HUDEP-2 (cell line): Measurements from ENCODE around the gene CPNE2.

Experiments used
- DNase-seq, 76 experiments: peaks; one replicate each; lab custom pipeline; 2025; ENCODE audit not compliant: unreplicated experiment in 76 of 76; lab: John Stamatoyannopoulos, UW

Gene CPNE2

GRCh38 chr16:57140931-57141668, 48.7 kb downstream of the CPNE2 start:
- peak in 1 of 76 experiments; percentile 1 for DNase-seq

- DNase-seq: no peak
These were observed 49.6 kb downstream of the CPNE2 start for GRCh38 chr16:57141822-57142631.

- DNase-seq: no peak
These were observed 51.0 kb downstream of the CPNE2 start for GRCh38 chr16:57143149-57143921.

- no peak for DNase-seq
These were observed 51.6 kb downstream of the CPNE2 start for GRCh38 chr16:57144027-57144426.

GRCh38 chr16:57145046-57146021, 53.0 kb downstream of the CPNE2 start:
- peak in 1 of 76 experiments; percentile 10 for DNase-seq

- no peak for DNase-seq
These were observed 53.8 kb downstream of the CPNE2 start for GRCh38 chr16:57146040-57146647.

GRCh38 chr16:57146735-57147134, 54.4 kb downstream of the CPNE2 start:
- no peak for DNase-seq

GRCh38 chr16:57147381-57148221, 55.2 kb downstream of the CPNE2 start:
- DNase-seq: no peak

- DNase-seq: no peak
These were observed 56.1 kb downstream of the CPNE2 start for GRCh38 chr16:57148481-57148880.

GRCh38 chr16:57149391-57149790, 57.0 kb downstream of the CPNE2 start:
- DNase-seq: no peak

GRCh38 chr16:57150682-57151330, 58.4 kb downstream of the CPNE2 start:
- no peak for DNase-seq

GRCh38 chr16:57151369-57151768, 59.0 kb downstream of the CPNE2 start:
- DNase-seq: no peak

GRCh38 chr16:57152096-57153093, 60.0 kb downstream of the CPNE2 start:
- no peak for DNase-seq

GRCh38 chr16:57153841-57154240, 61.5 kb downstream of the CPNE2 start:
- no peak for DNase-seq

GRCh38 chr16:57155702-57156350, 63.4 kb downstream of the CPNE2 start:
- DNase-seq: no peak

GRCh38 chr16:57156351-57156703, 63.9 kb downstream of the CPNE2 start:
- DNase-seq: no peak

- no peak for DNase-seq
These were observed 65.2 kb downstream of the CPNE2 start for GRCh38 chr16:57157533-57157932.
